ENCODE measurements around the gene ZFAND3.

DNA sequence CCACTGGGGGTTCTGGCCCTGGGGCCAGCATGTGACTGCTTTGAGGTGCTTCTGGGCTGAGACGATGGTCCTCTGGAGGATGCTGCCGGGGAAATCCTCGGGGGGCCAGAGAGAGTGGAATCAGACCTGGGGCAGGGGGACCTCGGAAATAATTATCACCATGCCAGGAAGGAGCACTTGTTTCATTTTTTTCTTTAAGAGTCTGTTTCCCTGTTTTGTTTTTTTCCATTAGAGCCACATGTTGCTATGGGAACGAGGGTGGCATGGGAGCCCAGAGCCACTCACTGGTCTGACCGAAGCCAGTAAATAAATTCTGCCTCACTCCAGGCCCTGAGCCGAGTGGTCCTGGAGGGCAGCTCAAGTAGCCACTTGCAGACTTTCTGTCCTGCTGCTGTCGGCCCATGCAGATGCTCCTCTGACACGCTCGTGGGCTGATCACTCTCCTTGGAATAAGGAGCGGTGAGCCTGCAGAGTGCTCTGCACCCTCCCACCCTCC lies 365.1 kb downstream of the ZFAND3 start:
- TF ChIP-seq CTCF (IDR thresholded peaks at IDR 0.05) (no peak), POLR2A (IDR thresholded peaks at IDR 0.05; ENCODE audit: low read depth) (no peak), EP300 (IDR thresholded peaks at IDR 0.05) (no peak), POLR2AphosphoS5 (IDR thresholded peaks at IDR 0.05) (no peak)
